BJ (cell line): Measurements from ENCODE around the gene SUB1. TPM values are rescaled to one million over a fixed set of nuclear protein-coding genes. Genes with fewer than 3 reads are reported as not detected.
"Not testable (repeated sequence)": the region's sequence is repeated elsewhere in the genome, so short reads cannot be mapped to it uniquely, and the experiment has no call there.

Experiments used
- CTCF ChIA-PET: fragments of 350-600 bp; formaldehyde crosslinking; extraction: SDS; loops from one replicate; lab custom pipeline; 2021; ENCODE audit warnings: antibody characterized with exemption, inconsistent platforms; lab: Yijun Ruan, JAX
- POLR2A ChIA-PET: fragments of 300-600 bp; sonication (Branson Sonifier 250); formaldehyde crosslinking; extraction: SDS; loops from one replicate; lab custom pipeline; 2021; ENCODE audit warnings: antibody characterized with exemption; lab: Charles Lee
- DNase-seq: peaks from one replicate; pipeline ENCODE4 v3.0.0-alpha.2; 2011; ENCODE audit warnings: low read depth
- H3K27me3 ChIP-seq: 2 replicates; pipeline ENCODE4 v1.6.0; 2011; ENCODE audit warnings: low read length; ENCODE audit not compliant: control insufficient read depth, insufficient read depth
- H3K36me3 ChIP-seq: 2 replicates; pipeline ENCODE4 v1.5.1; 2011; ENCODE audit warnings: low read length; ENCODE audit not compliant: control insufficient read depth, insufficient read depth
- H3K4me3 ChIP-seq: 2 replicates; pipeline ENCODE4 v1.5.1; 2011; ENCODE audit warnings: low read depth, mild to moderate bottlenecking, control low read depth, low read length
- polyA plus RNA-seq: library from polyadenylated mRNA; depleted of rRNA; stranded (reverse); fragments of >200 nt; gene quantifications from 2 replicates; pipeline ENCODE4 v1.2.3, GENCODE V29; 2011
- TF ChIP-seq, protein P1 (sequence below): IDR thresholded peaks from 2 replicates; pipeline ENCODE4 v1.5.1; 2011; ENCODE audit warnings: low read depth, mild to moderate bottlenecking, control low read depth, inconsistent platforms, low read length, moderate library complexity; ENCODE audit not compliant: insufficient read depth

Gene SUB1
- polyA plus RNA-seq, 1 experiment = 46.8 TPM

DNA sequence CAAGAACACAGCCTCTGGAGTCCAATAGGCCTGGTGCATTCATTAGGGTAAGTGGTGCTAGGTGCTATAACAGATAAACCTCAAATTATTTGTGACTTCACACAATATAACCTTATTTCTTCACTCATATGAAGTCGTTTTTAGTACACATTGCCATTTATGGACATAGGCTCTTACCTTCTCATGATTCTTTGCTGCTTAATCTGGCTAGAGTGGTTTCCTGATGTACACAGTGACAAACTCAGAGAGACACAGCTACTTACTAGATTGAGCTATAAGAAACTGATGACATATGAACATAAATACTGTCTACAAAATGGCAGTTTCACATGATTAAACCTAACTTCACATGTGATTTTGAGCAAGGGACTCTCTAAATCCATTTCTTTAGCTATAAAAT, 14.2 kb upstream of the SUB1 start:
- ChIA-PET POLR2A (interaction anchor here (0.6 kb wide), 1 partner anchor 63 kb away, joined by 11 read pairs; no protein-coding TSS in a partner anchor), CTCF (interaction anchor here (1.2 to 1.9 kb wide), 2 partner anchors 11 to 81 kb away, joined by 4 to 7 read pairs; no protein-coding TSS in a partner anchor)
- TF ChIP-seq, protein P1, sequence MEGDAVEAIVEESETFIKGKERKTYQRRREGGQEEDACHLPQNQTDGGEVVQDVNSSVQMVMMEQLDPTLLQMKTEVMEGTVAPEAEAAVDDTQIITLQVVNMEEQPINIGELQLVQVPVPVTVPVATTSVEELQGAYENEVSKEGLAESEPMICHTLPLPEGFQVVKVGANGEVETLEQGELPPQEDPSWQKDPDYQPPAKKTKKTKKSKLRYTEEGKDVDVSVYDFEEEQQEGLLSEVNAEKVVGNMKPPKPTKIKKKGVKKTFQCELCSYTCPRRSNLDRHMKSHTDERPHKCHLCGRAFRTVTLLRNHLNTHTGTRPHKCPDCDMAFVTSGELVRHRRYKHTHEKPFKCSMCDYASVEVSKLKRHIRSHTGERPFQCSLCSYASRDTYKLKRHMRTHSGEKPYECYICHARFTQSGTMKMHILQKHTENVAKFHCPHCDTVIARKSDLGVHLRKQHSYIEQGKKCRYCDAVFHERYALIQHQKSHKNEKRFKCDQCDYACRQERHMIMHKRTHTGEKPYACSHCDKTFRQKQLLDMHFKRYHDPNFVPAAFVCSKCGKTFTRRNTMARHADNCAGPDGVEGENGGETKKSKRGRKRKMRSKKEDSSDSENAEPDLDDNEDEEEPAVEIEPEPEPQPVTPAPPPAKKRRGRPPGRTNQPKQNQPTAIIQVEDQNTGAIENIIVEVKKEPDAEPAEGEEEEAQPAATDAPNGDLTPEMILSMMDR = no peak
- H3K27me3 ChIP-seq = no peaks in the 10 kb centered on the region
- no peaks in the 10 kb centered on the region for H3K36me3 ChIP-seq
- no peak overlapping the region for H3K4me3 ChIP-seq
- DNase-seq = no peak

DNA sequence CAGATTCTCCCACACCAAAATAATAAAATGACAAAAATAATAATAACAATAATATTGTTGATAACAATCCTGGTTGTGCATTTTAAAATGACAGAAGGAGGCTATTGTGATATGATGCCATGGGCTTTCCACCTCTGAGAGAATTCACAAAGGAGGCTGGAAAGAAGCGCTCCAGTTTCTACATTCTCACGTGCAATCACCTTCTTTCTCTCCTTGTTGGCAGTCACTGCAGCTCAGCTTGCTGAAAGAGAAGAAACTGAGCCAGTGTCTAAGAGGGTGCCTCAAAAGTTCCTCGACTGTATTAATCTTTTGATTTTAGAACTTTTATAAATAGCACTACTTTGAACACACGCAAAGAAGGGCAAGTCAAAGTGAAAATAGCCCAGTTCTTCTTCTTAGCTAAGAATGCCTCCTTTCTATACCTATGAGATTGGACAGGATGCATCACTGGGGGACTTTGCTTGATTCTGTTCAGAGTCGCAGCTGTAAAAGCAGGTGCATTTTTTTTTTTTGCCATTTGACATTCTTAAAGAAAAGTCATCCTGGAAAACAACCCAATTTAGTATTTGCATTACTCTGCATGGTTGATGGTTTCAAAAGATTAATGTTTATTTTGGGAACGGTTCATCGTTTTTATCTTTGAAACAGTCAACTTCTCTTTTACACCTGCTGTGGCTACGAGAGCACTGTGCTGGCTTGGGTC, 12.4 kb upstream of the SUB1 start:
- H3K36me3 ChIP-seq = no peaks in the 10 kb centered on the region
- DNase-seq = no peak
- TF ChIP-seq, protein P1 = no peak
- ChIA-PET POLR2A (no interaction called here), CTCF (interaction anchor here (1.1 kb wide), 1 partner anchor 10 kb away, joined by 6 read pairs; no protein-coding TSS in a partner anchor)
- no peaks in the 10 kb centered on the region for H3K27me3 ChIP-seq
- H3K4me3 ChIP-seq = no peak overlapping the region

DNA sequence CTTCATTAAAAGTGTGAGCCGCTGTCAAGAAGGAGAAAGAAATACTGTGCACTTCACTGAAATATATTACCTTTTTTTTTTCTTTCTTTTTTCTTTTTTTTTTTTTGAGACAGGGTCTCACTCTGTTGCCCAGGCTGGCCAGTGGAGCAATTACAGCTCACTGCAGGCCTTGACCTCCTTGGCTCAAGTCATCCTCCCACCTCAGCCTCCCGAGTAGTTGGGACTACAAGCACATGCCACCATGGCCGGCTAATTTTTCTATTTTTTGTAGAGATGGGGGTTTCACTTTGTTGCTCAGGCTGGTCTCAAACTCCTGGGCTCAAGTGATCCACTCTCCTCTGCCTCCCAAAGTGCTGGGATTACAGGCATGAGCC, 11.9 kb upstream of the SUB1 start:
- POLR2A ChIA-PET, H3K27me3 ChIP-seq, DNase-seq, H3K36me3 ChIP-seq, H3K4me3 ChIP-seq: not testable (repeated sequence)
- CTCF ChIA-PET = interaction anchor here (0.6 to 1.1 kb wide), 2 partner anchors 9 to 481 kb away, joined by 3 to 6 read pairs; no protein-coding TSS in a partner anchor

DNA sequence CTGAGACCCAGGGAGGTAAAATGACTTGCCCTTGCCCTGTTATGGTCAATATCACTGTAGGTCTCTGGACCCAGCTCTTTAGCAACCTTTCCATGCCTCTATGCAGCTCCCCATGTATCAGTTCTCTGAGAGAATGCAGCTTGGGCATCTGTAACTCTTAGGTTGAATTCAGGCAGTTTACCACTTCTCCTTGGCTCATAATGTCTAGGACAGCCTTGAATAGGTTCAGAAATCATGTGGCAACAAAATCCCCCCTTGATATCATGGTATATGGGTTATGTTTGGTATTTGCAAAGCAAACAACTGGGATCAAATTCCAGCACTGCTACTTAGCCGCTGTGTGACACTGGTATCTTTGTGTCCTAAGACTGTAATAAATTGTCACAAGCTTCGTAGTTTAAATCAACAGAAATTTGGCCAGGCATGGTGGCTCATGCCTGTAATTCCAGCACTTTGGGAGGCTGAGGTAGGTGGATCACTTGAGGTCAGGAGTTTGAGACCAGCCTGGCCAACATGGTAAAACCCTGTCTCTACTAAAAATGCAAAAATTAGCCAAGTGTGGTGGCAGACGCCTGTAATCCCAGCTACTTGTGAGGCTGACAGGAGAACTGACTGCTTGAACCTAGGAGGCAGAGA, 10.7 kb upstream of the SUB1 start:
- ChIA-PET CTCF (no interaction called here), POLR2A (no interaction called here)
- Histone ChIP-seq H3K36me3 (no peaks in the 10 kb centered on the region), H3K27me3 (no peaks in the 10 kb centered on the region), H3K4me3 (no peak overlapping the region)
- TF ChIP-seq, protein P1 = no peak
- no peak for DNase-seq

DNA sequence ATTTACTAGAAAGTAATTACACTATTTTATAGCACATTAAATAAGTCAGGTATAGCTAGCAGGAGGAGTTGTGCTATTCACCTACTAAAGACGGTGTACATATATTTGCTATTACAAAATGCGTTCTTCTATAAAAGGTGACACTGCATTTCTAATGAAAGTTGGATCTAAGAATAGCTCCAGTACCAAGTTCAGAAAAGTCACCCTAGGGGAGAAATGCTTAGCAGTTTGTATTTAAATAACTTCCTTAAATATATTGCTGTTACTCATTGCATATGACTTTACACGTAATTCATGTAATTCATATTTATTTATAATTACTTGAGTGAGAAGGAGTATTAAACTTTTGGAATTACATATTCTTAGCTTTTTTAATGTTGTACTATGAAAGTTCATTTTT, 7.0 kb upstream of the SUB1 start:
- CTCF ChIA-PET = no interaction called here

More for the DNA sequence above, 7.0 kb upstream of the SUB1 start:
- Histone ChIP-seq H3K27me3 (no peaks in the 10 kb centered on the region), H3K4me3 (no peak overlapping the region), H3K36me3 (no peaks in the 10 kb centered on the region)
- TF ChIP-seq, protein P1 = no peak
- no peak for DNase-seq
- POLR2A ChIA-PET = no interaction called here
